ENCODE data around the gene LAMA3.

The LAMA3 gene

GRCh38 chr18:23877371-23877770, 188.1 kb downstream of the LAMA3 start:
- Histone ChIP-seq H3K36me3 (ENCODE audit: control insufficient read depth in 2 of 2, insufficient read depth in 1 of 2, low read length in 2 of 2) (peaks cover 3 to 15% of the 10 kb centered on the region in 2 experiments; a peak in 2 of 3 replicates), H3K27ac (ENCODE audit: extremely low read depth, low read depth, low read length) (no peak overlapping the region), H3K9me3 (ENCODE audit: control insufficient read depth, insufficient read depth, low read depth, low read length) (no peaks in the 10 kb centered on the region), H3K4me1 (ENCODE audit: control insufficient read depth, insufficient read depth, low read length) (peaks cover 11% of the 10 kb centered on the region), H3K4me3 (ENCODE audit: low read depth, low read length) (no peak overlapping the region)
- no peak for TF ChIP-seq MEIS1 (CRISPR knock-in tag; IDR thresholded peaks at IDR 0.05; ENCODE audit: borderline replicate concordance)
- TF ChIP-seq ZNF280D (tag by site-specific recombination; IDR thresholded peaks at IDR 0.05): no peak
- TF ChIP-seq PRDM1 (tag by site-specific recombination; IDR thresholded peaks at IDR 0.05): no peak
- TF ChIP-seq ZSCAN5A (tag by site-specific recombination; IDR thresholded peaks at IDR 0.05): no peak
- TF ChIP-seq ZBTB20 (tag by site-specific recombination; IDR thresholded peaks at IDR 0.05): no peak
- TF ChIP-seq, protein P1, sequence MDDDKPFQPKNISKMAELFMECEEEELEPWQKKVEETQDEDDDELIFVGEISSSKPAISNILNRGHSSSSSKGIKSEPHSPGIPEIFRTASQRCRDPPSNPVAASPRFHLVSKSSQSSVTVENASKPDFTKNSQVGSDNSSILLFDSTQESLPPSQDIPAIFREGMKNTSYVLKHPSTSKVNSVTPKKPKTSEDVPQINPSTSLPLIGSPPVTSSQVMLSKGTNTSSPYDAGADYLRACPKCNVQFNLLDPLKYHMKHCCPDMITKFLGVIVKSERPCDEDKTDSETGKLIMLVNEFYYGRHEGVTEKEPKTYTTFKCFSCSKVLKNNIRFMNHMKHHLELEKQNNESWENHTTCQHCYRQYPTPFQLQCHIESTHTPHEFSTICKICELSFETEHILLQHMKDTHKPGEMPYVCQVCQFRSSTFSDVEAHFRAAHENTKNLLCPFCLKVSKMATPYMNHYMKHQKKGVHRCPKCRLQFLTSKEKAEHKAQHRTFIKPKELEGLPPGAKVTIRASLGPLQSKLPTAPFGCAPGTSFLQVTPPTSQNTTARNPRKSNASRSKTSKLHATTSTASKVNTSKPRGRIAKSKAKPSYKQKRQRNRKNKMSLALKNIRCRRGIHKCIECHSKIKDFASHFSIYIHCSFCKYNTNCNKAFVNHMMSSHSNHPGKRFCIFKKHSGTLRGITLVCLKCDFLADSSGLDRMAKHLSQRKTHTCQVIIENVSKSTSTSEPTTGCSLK (tag by site-specific recombination; IDR thresholded peaks at IDR 0.05): no peak
- TF ChIP-seq, protein P2, sequence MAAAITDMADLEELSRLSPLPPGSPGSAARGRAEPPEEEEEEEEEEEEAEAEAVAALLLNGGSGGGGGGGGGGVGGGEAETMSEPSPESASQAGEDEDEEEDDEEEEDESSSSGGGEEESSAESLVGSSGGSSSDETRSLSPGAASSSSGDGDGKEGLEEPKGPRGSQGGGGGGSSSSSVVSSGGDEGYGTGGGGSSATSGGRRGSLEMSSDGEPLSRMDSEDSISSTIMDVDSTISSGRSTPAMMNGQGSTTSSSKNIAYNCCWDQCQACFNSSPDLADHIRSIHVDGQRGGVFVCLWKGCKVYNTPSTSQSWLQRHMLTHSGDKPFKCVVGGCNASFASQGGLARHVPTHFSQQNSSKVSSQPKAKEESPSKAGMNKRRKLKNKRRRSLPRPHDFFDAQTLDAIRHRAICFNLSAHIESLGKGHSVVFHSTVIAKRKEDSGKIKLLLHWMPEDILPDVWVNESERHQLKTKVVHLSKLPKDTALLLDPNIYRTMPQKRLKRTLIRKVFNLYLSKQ (tag by site-specific recombination; IDR thresholded peaks at IDR 0.05; ENCODE audit: borderline replicate concordance): no peak
- no peak for TF ChIP-seq SALL2 (tag by site-specific recombination; IDR thresholded peaks at IDR 0.05; ENCODE audit: borderline replicate concordance)
- TF ChIP-seq REST (tag by site-specific recombination; IDR thresholded peaks at IDR 0.05): no peak
- ChIA-PET POLR2A (no interaction called here), CTCF (interaction anchor here (1.3 kb wide), 1 partner anchor 41 kb away, joined by 7 read pairs; no protein-coding TSS in a partner anchor)

DNA sequence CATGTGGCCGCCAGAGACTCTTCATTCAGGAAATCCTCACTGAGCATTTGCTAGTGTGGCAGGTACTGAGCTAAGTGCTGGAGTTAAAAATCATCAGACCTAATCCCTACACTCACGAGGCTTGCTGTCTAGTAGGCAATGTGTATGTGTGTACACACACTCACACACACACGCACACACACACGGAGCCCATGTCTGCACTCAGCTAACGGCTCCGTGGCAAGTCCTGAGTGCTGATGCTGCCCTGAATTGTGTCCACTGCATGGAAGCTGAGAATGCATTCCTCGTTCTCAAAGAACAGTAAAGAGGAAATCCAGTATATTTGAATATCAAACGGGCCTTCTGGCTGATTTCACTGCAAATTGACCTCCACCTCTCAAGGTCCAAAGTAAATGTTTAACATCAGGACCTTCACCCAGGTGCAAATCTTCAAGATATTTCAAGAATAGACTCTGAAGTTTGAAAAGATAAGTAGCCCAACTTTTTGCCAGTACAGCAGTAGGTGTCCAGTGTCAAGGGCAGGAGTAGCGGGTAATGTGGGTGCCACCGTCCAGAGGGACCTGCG, 189.2 kb downstream of the LAMA3 start:
- Histone ChIP-seq H3K9me3 (ENCODE audit: control insufficient read depth, insufficient read depth, low read depth, low read length) (no peaks in the 10 kb centered on the region), H3K36me3 (ENCODE audit: control insufficient read depth in 2 of 2, insufficient read depth in 1 of 2, low read length in 2 of 2) (peaks cover 4 to 15% of the 10 kb centered on the region in 2 experiments; a peak in 2 of 3 replicates), H3K4me1 (ENCODE audit: control insufficient read depth, insufficient read depth, low read length) (peaks cover 2% of the 10 kb centered on the region; the same call in 1 of the 2 replicates), H3K4me3 (ENCODE audit: low read depth, low read length) (no peak overlapping the region), H3K27ac (ENCODE audit: extremely low read depth, low read depth, low read length) (no peak overlapping the region)
- POLR2A ChIA-PET: no interaction called here
- CTCF ChIA-PET: interaction anchor here (1.3 kb wide), 1 partner anchor 40 kb away, joined by 7 read pairs; no protein-coding TSS in a partner anchor
- TF ChIP-seq, protein P3, sequence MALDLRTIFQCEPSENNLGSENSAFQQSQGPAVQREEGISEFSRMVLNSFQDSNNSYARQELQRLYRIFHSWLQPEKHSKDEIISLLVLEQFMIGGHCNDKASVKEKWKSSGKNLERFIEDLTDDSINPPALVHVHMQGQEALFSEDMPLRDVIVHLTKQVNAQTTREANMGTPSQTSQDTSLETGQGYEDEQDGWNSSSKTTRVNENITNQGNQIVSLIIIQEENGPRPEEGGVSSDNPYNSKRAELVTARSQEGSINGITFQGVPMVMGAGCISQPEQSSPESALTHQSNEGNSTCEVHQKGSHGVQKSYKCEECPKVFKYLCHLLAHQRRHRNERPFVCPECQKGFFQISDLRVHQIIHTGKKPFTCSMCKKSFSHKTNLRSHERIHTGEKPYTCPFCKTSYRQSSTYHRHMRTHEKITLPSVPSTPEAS (tag by site-specific recombination; IDR thresholded peaks at IDR 0.05): 0 out of 2 replicates have a peak, but pooled peaks have one; percentile 9
- TF ChIP-seq, protein P4, sequence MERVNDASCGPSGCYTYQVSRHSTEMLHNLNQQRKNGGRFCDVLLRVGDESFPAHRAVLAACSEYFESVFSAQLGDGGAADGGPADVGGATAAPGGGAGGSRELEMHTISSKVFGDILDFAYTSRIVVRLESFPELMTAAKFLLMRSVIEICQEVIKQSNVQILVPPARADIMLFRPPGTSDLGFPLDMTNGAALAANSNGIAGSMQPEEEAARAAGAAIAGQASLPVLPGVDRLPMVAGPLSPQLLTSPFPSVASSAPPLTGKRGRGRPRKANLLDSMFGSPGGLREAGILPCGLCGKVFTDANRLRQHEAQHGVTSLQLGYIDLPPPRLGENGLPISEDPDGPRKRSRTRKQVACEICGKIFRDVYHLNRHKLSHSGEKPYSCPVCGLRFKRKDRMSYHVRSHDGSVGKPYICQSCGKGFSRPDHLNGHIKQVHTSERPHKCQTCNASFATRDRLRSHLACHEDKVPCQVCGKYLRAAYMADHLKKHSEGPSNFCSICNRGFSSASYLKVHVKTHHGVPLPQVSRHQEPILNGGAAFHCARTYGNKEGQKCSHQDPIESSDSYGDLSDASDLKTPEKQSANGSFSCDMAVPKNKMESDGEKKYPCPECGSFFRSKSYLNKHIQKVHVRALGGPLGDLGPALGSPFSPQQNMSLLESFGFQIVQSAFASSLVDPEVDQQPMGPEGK (tag by site-specific recombination; IDR thresholded peaks at IDR 0.05): no peak
